IPS-15b (cell line): ENCODE results near the gene TERT.

Source experiments
- H3K27me3 ChIP-seq: one replicate; pipeline ENCODE4 v1.6.1; 2013; ENCODE audit warnings: low read length; ENCODE audit not compliant: control insufficient read depth, insufficient read depth
- H3K36me3 ChIP-seq: one replicate; pipeline ENCODE4 v1.6.1; 2013; ENCODE audit warnings: low read length; ENCODE audit not compliant: control insufficient read depth, insufficient read depth
- H3K4me1 ChIP-seq: one replicate; pipeline ENCODE4 v1.6.1; 2013; ENCODE audit warnings: mild to moderate bottlenecking, low read length; ENCODE audit not compliant: control insufficient read depth, insufficient read depth
- H3K4me3 ChIP-seq: one replicate; pipeline ENCODE4 v1.5.1; 2013; ENCODE audit warnings: low read depth, low read length
- H3K9ac ChIP-seq: one replicate; pipeline ENCODE4 v1.6.1; 2013; ENCODE audit warnings: low read depth, mild to moderate bottlenecking, low read length
- H3K9me3 ChIP-seq: one replicate; pipeline ENCODE4 v1.6.1; 2013; ENCODE audit warnings: mild to moderate bottlenecking, low read length; ENCODE audit not compliant: control insufficient read depth, insufficient read depth

Gene TERT

DNA sequence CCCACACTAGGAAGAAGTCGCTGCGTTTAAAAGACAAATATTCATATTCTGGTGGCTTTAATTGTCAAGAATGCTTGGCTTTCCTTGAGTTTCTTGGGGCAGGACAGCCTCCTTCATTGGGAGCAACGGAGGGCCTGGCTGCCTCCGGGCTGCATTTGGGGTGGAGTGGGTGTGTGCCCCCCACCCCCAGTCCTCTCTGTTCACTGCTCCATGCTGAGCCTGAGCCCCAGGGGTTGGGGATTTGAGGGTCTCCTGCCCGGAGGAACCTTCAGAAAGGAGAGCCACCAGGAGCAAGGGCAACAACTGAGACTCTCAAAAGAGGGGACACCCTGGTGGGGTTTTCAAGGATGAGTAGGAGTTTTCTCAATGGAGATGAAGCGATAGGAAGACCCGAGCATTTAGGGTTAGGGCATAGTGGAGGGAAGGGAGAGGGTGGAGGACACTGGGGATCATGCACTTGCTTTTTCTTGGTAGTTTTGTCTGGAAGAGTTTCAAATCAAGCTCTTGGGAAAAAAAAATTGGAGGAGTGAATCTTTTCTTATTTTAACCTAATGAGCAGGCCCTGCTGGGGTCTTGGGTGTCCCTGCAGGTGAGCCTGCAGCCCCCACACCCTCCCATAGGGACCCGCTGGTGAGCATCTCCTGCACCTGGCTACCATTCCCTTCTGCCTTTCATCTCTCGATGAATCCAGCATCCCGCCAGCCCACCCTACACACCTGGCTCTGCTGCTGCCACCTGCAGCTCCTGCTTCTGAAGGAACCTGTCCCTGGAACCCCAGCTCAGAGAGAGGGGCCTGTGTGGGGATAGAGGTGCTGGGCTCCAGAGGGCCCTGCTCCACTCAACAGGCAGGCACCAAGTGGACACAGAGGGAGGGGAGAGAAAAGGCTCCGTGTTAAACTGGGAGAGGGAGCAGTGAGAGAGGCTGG, 89.3 kb downstream of the TERT start:
- H3K27me3 ChIP-seq: no peaks in the 10 kb centered on the region
- no peaks in the 10 kb centered on the region for H3K4me1 ChIP-seq

DNA sequence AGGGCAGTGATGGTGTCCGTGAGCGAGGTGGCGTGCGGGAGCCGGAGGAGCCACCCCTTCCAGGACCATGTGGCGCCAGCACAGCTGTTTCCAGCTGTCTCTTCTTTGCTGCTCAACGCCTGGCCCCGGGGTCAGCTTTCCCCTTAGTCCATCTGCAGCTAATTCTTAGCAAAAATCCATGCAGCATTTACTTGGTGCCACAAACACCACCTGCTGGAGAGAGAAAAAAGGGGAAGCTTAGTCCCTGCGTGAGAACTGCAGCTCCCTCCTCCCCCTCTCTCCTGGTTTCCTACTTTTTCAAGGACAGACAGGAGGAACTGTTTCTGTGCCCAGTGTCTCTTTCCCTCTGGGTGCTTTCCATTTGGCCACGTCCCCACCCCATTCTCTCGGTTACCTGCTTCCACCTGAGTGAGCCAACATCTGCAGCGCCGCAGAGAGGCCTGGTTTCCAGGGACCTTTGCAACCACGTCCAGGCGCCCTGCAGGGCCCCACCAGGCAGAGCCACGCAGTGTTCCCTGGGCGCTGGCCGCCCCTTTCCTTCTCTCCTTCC, 90.1 kb downstream of the TERT start:
- Histone ChIP-seq H3K9me3 (no peaks in the 10 kb centered on the region), H3K9ac (no peak overlapping the region), H3K36me3 (no peaks in the 10 kb centered on the region), H3K27me3 (no peaks in the 10 kb centered on the region), H3K4me1 (no peaks in the 10 kb centered on the region), H3K4me3 (no peak overlapping the region)

More for the DNA sequence above, 89.3 kb downstream of the TERT start:
- no peaks in the 10 kb centered on the region for H3K9me3 ChIP-seq
- no peak overlapping the region for H3K4me3 ChIP-seq
- H3K36me3 ChIP-seq: no peaks in the 10 kb centered on the region
- no peak overlapping the region for H3K9ac ChIP-seq

DNA sequence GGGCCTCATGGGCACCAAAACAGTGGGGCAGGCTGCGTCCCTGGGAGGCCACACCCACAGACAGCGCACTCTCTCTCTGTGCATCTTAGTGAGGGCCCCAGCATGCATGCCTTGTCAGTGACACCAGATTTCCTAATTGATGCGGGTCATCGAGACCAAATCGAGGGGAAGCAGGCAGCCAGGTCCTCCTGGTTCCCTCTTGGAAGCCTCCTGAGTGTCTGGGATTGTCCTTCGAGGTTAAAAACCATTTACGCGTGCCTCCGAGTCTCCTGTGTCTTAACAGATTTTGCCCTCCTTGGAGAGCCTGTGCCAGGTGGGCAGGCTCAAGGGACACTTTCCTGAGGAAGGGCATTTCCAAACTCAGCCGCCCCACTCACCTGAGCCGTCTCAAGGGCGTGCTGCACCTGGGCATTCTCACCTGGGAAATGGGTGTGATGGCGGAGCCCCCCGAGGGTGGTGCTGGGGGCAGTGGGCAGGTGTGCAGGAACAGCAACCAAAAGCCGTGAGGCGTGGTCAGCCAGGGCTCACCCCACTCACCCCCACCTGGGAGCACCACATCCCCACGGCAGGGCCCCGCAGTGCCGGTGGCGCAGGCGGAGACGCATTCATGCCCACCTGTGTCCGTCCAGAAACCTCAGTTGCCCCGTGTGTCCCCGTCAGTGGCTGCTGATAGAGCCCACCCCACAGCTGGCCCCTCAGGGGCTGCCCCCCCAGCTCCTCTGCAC, 90.7 kb downstream of the TERT start:
- H3K9ac ChIP-seq: no peak overlapping the region
- no peaks in the 10 kb centered on the region for H3K27me3 ChIP-seq
- no peaks in the 10 kb centered on the region for H3K4me1 ChIP-seq
- H3K9me3 ChIP-seq: no peaks in the 10 kb centered on the region
- no peak overlapping the region for H3K4me3 ChIP-seq
- H3K36me3 ChIP-seq: no peaks in the 10 kb centered on the region

DNA sequence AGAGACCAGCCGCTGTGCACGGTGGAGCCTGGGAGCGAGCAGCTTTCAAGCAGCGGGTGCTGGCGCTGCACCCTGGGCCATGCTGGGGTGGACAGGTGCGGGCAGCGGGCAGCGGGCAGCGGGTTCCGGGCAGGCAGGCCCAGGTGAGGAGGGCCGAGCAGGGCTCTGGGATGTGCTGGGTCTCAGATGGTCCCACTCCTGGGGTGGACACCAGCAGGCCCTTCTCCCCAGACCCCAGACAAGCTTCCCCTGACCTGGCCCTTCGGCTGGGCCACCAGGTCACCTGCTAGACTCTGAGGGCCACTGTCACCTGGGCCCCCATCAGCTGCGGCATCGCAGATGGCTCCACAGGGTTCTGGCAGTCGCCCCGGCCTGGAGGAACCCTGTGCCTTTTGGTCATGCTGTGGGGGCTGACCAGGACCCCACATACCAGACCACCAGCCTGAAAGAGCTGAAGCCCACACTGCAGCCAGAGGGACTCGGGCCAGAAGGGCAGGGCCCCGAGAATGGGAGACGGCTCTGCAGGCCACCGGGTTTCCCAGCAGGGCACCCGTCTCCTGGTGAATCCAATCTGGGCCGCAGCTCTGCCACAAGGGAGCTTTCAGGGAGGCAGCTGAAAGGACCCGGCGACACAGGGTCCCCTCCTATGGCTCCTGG, 91.4 kb downstream of the TERT start:
- H3K9me3 ChIP-seq: no peaks in the 10 kb centered on the region
- H3K27me3 ChIP-seq: no peaks in the 10 kb centered on the region
- H3K9ac ChIP-seq: no peak overlapping the region
- no peak overlapping the region for H3K4me3 ChIP-seq
- H3K36me3 ChIP-seq: no peaks in the 10 kb centered on the region
- H3K4me1 ChIP-seq: no peaks in the 10 kb centered on the region
